A673 (cell line): Measurements from ENCODE around the gene KCNQ1.

Source experiments
- CTCF ChIP-seq: fragments of 300-800, 200-600 bp; sonication (generic); conservative IDR thresholded peaks from 2 replicates; pipeline ENCODE4 v1.5.1; 2017; ENCODE audit warnings: low read depth, mild to moderate bottlenecking, antibody characterized with exemption, low read length, moderate library complexity, mixed read lengths
- EZH2 ChIP-seq: fragments of 200-600 bp; sonication (generic); IDR thresholded peaks from 2 replicates; pipeline ENCODE4 v1.6.1; 2017; ENCODE audit warnings: borderline replicate concordance, low read depth, mild to moderate bottlenecking, mixed read lengths, antibody characterized with exemption, low read length; ENCODE audit not compliant: poor library complexity, severe bottlenecking

- TF ChIP-seq CTCF (no peak), EZH2 (no peak)
Measured at GRCh38 chr11:2574553-2575535, 130.0 kb downstream of the KCNQ1 start.
